DND-41 (cell line): Measurements from ENCODE around the gene PCDHGA5.

ENCODE experiments used
- ATAC-seq: fragments of 200-7000 bp; cut with Tn5 transposase; 3 replicates; pipeline ENCODE4 v1.9.1; 2021; ENCODE audit warnings: low read depth; ENCODE audit not compliant: insufficient read depth
- DNase-seq: peaks from one replicate; pipeline ENCODE4 v3.0.0-alpha.2; 2020
- H2AFZ ChIP-seq: 2 replicates; pipeline ENCODE4 v1.6.0; 2012; ENCODE audit warnings: low read depth, low read length
- H3K27ac ChIP-seq: 2 replicates; pipeline ENCODE4 v1.5.1; 2012; ENCODE audit warnings: low read length, inconsistent platforms
- H3K27me3 ChIP-seq: fragments of 200-600 bp; sonication (generic); 2 replicates; pipeline ENCODE4 v1.6.0; 2012; ENCODE audit warnings: low read length, mild to moderate bottlenecking, inconsistent platforms; ENCODE audit not compliant: insufficient read depth, poor library complexity
- H3K36me3 ChIP-seq: 2 replicates; pipeline ENCODE4 v1.5.1; 2012; ENCODE audit warnings: low read length, inconsistent platforms; ENCODE audit not compliant: insufficient read depth
- H3K4me1 ChIP-seq: 2 replicates; pipeline ENCODE4 v1.5.1; 2012; ENCODE audit warnings: mild to moderate bottlenecking, low read length; ENCODE audit not compliant: insufficient read depth
- H3K4me2 ChIP-seq: 2 replicates; pipeline ENCODE4 v1.6.0; 2012; ENCODE audit warnings: mild to moderate bottlenecking, moderate library complexity, low read length, inconsistent platforms; ENCODE audit not compliant: insufficient read depth
- H3K4me3 ChIP-seq, 2 experiments: fragments of 200-600 bp in 1 of 2; shearing (Covaris generic) in 1 of 2; 2 replicates each; pipeline ENCODE4 v1.5.1; 2012 to 2016; ENCODE audit warnings: inconsistent platforms in 2 of 2, low read length in 2 of 2, mild to moderate bottlenecking in 2 of 2, low read depth in 1 of 2, moderate library complexity in 1 of 2
- H3K79me2 ChIP-seq: 2 replicates; pipeline ENCODE4 v1.6.0; 2012; ENCODE audit warnings: low read length, inconsistent platforms; ENCODE audit not compliant: insufficient read depth
- H3K9ac ChIP-seq: 2 replicates; pipeline ENCODE4 v1.6.0; 2012; ENCODE audit warnings: low read depth, mild to moderate bottlenecking, inconsistent platforms, low read length, moderate library complexity
- H3K9me3 ChIP-seq: 2 replicates; pipeline ENCODE4 v1.5.1; 2012; ENCODE audit warnings: low read length, moderate library complexity, mild to moderate bottlenecking, inconsistent platforms; ENCODE audit not compliant: insufficient read depth, severe bottlenecking
- H4K20me1 ChIP-seq: 2 replicates; pipeline ENCODE4 v1.6.0; 2012; ENCODE audit warnings: low read length; ENCODE audit not compliant: insufficient read depth
- CTCF ChIP-seq: IDR thresholded peaks from 2 replicates; pipeline ENCODE4 v1.5.1; 2012; ENCODE audit warnings: borderline replicate concordance, low read length, moderate library complexity, mild to moderate bottlenecking; ENCODE audit not compliant: poor library complexity, severe bottlenecking; ENCODE audit errors: extremely low read depth
- EZH2 ChIP-seq: IDR thresholded peaks from 3 replicates; pipeline ENCODE4 v1.6.1; 2012; ENCODE audit warnings: borderline replicate concordance, low read depth, mild to moderate bottlenecking, moderate library complexity, low read length, inconsistent platforms; ENCODE audit not compliant: severe bottlenecking

The PCDHGA5 gene

GRCh38 chr5:141356950-141357349, 7.0 kb upstream of the PCDHGA5 start:
- Histone ChIP-seq H2AFZ (no peak overlapping the region), H3K9me3 (no peaks in the 10 kb centered on the region)

GRCh38 chr5:141359790-141360426, 4.1 kb upstream of the PCDHGA5 start, which contains the start of gene PCDHGB2:
Gene PCDHGB2, plus strand, starts transcription at chr5:141359994. Its CDS starts 142 bp downstream, at chr5:141360136.
- H3K36me3 ChIP-seq: no peaks in the 10 kb centered on the region
- peak; percentile 74 for ATAC-seq

More at GRCh38 chr5:141356950-141357349, 7.0 kb upstream of the PCDHGA5 start:
- TF ChIP-seq EZH2 (no peak), CTCF (no peak)
- Histone ChIP-seq H3K9ac (no peak overlapping the region), H4K20me1 (no peaks in the 10 kb centered on the region), H3K4me2 (no peak overlapping the region), H3K4me1 (peaks cover 3% of the 10 kb centered on the region; the same call in 1 of the 2 replicates), H3K27ac (no peak overlapping the region), H3K27me3 (no peaks in the 10 kb centered on the region), H3K79me2 (no peaks in the 10 kb centered on the region), H3K4me3 (no peak overlapping the region), H3K36me3 (no peaks in the 10 kb centered on the region)
- ATAC-seq (no peak), DNase-seq (no peak)

GRCh38 chr5:141360685-141361084, 3.3 kb upstream of the PCDHGA5 start:
- no peak overlapping the region for H2AFZ ChIP-seq
- no peak overlapping the region for H3K4me2 ChIP-seq
- ATAC-seq (no peak), DNase-seq (no peak)
- no peak overlapping the region for H3K9ac ChIP-seq
- peaks cover 3% of the 10 kb centered on the region; the same call in 1 of the 2 replicates for H3K4me1 ChIP-seq
- no peak overlapping the region for H3K4me3 ChIP-seq
- no peaks in the 10 kb centered on the region for H3K36me3 ChIP-seq
- TF ChIP-seq EZH2 (no peak), CTCF (no peak)
- H3K79me2 ChIP-seq: no peaks in the 10 kb centered on the region
- no peak overlapping the region for H3K27ac ChIP-seq
- no peaks in the 10 kb centered on the region for H3K27me3 ChIP-seq
- H4K20me1 ChIP-seq: no peaks in the 10 kb centered on the region
- no peaks in the 10 kb centered on the region for H3K9me3 ChIP-seq

More at GRCh38 chr5:141359790-141360426, 4.1 kb upstream of the PCDHGA5 start, which contains the start of gene PCDHGB2:
- H3K27me3 ChIP-seq: no peaks in the 10 kb centered on the region
- TF ChIP-seq EZH2 (no peak), CTCF (peak; percentile 63)
- no peaks in the 10 kb centered on the region for H4K20me1 ChIP-seq
- peaks cover 3% of the 10 kb centered on the region; the same call in 1 of the 2 replicates for H3K4me1 ChIP-seq
- H2AFZ ChIP-seq: peak within 1 kb of the TSS; percentile 53
- H3K4me3 ChIP-seq: peak within 1 kb of the TSS in 1 of 2 experiments; percentile 30; a peak in 1 of 4 replicates
- H3K9me3 ChIP-seq: no peaks in the 10 kb centered on the region
- H3K4me2 ChIP-seq: peak within 1 kb of the TSS; percentile 33; the same call in 1 of the 2 replicates
- peak; percentile 37 for DNase-seq
- H3K79me2 ChIP-seq: no peaks in the 10 kb centered on the region
- H3K27ac ChIP-seq: no peak within 1 kb of the TSS
- no peak within 1 kb of the TSS for H3K9ac ChIP-seq
